H1 (cell line): Measurements from ENCODE around the gene DCAF4. TPM values are rescaled to one million over a fixed set of nuclear protein-coding genes. Genes with fewer than 3 reads are reported as not detected.

Source experiments
- CTCF ChIA-PET: fragments of 300-600 bp; sonication (Branson Sonifier 250); formaldehyde crosslinking; loops from one replicate; lab custom pipeline; 2021; ENCODE audit not compliant: partially characterized antibody; lab: Charles Lee
- POLR2A ChIA-PET: fragments of 300-600 bp; sonication (Branson Sonifier 250); formaldehyde crosslinking; loops from one replicate; lab custom pipeline; 2021; ENCODE audit warnings: inconsistent platforms; ENCODE audit not compliant: partially characterized antibody; lab: Charles Lee
- DNase-seq, 2 experiments: peaks; one replicate each; pipeline versions ENCODE4 v3.0.0 to v3.0.0-alpha.2; 2010 to 2022; ENCODE audit warnings: low spot score in 2 of 2, low read depth in 1 of 2, mixed read lengths in 1 of 2
- FAIRE-seq: peaks from 2 replicates; lab custom pipeline; 2011; peaks lifted over from hg19 to GRCh38; lab: Jason Lieb, UNC
- H2AFZ ChIP-seq: 2 replicates; pipeline ENCODE4 v1.8.1; 2012; ENCODE audit warnings: low read length, inconsistent platforms
- H2AK5ac ChIP-seq: 2 replicates; pipeline ENCODE4 v1.6.1; 2013; ENCODE audit warnings: low read depth, low read length
- H2BK120ac ChIP-seq: replicated peaks from 2 replicates; pipeline ENCODE3; 2013; ENCODE audit warnings: low read depth, low read length, inconsistent platforms
- H2BK12ac ChIP-seq: 2 replicates; pipeline ENCODE4 v1.6.1; 2013; ENCODE audit warnings: low read depth, low read length
- H2BK15ac ChIP-seq: 2 replicates; pipeline ENCODE4 v1.6.1; 2013; ENCODE audit warnings: low read length
- H2BK20ac ChIP-seq: 2 replicates; pipeline ENCODE4 v1.6.1; 2013; ENCODE audit warnings: low read length
- H2BK5ac ChIP-seq: 2 replicates; pipeline ENCODE4 v1.6.1; 2013; ENCODE audit warnings: low read depth, low read length
- H3K14ac ChIP-seq: 2 replicates; pipeline ENCODE4 v1.6.1; 2013; ENCODE audit warnings: inconsistent platforms; ENCODE audit not compliant: insufficient read length
- H3K18ac ChIP-seq: 2 replicates; pipeline ENCODE4 v1.6.1; 2013; ENCODE audit warnings: low read length; ENCODE audit errors: extremely low read depth
- H3K23ac ChIP-seq: 2 replicates; pipeline ENCODE4 v1.6.1; 2013; ENCODE audit warnings: inconsistent platforms; ENCODE audit not compliant: insufficient read length
- H3K23me2 ChIP-seq: 2 replicates; pipeline ENCODE4 v1.6.1; 2013; ENCODE audit warnings: low read depth, low read length
- H3K27ac ChIP-seq: 2 replicates; pipeline ENCODE4 v1.6.1; 2011; ENCODE audit warnings: low read depth, low read length, inconsistent platforms
- H3K27me3 ChIP-seq, 4 experiments: replicated peaks in 1 of 4; 1 replicate in 1 of 4; 2 replicates in 3 of 4; pipeline versions ENCODE4 v1.6.1 to v1.8.1; 2011 to 2013; ENCODE audit warnings: low read length in 3 of 4, mild to moderate bottlenecking in 3 of 4, inconsistent platforms in 2 of 4, mixed read lengths in 2 of 4, moderate library complexity in 1 of 4; ENCODE audit not compliant: control insufficient read depth in 3 of 4, insufficient read depth in 3 of 4; ENCODE audit errors: extremely low read depth in 1 of 4
- H3K36me3 ChIP-seq, 4 experiments: 2 replicates each; pipeline versions ENCODE4 v1.6.1 to v1.8.1; 2011 to 2013; ENCODE audit warnings: mild to moderate bottlenecking in 4 of 4, low read length in 3 of 4, moderate library complexity in 2 of 4, control low read depth in 1 of 4, inconsistent platforms in 1 of 4; ENCODE audit not compliant: insufficient read depth in 4 of 4, control insufficient read depth in 2 of 4
- H3K4ac ChIP-seq: replicated peaks from 2 replicates; pipeline ENCODE3; 2013; ENCODE audit warnings: low read length, low read depth, mixed read lengths, inconsistent platforms; ENCODE audit not compliant: insufficient read length
- H3K4me1 ChIP-seq, 4 experiments: replicated peaks in 1 of 4; 1 replicate in 1 of 4; 2 replicates in 3 of 4; pipeline versions ENCODE4 v1.6.1 to v1.8.1; 2011 to 2013; ENCODE audit warnings: low read length in 3 of 4, inconsistent platforms in 2 of 4, mixed read lengths in 1 of 4; ENCODE audit not compliant: insufficient read depth in 4 of 4, control insufficient read depth in 3 of 4
- H3K4me2 ChIP-seq, 2 experiments: 2 replicates each; pipeline versions ENCODE4 v1.6.1 to v1.8.1; 2011 to 2013; ENCODE audit warnings: low read depth in 2 of 2, low read length in 2 of 2, control low read depth in 1 of 2, inconsistent platforms in 1 of 2, mild to moderate bottlenecking in 1 of 2; ENCODE audit not compliant: insufficient read depth in 1 of 2
- H3K4me3 ChIP-seq, 4 experiments: fragments of 200-600, 300-600 bp in 1 of 4; sonication (generic), shearing (Covaris generic), sonication (Bioruptor Twin) in 1 of 4; 2 replicates each; pipeline versions ENCODE4 v1.5.1 to v1.8.1; 2011 to 2016; ENCODE audit warnings: low read length in 4 of 4, low read depth in 3 of 4, control low read depth in 2 of 4, inconsistent platforms in 2 of 4, mild to moderate bottlenecking in 2 of 4, mixed read lengths in 1 of 4, moderate library complexity in 1 of 4; ENCODE audit not compliant: insufficient read depth in 2 of 4; ENCODE audit errors: extremely low read depth in 1 of 4
- H3K56ac ChIP-seq: replicated peaks from 2 replicates; pipeline ENCODE3; 2013; ENCODE audit warnings: low read depth, mild to moderate bottlenecking, mixed read lengths, low read length, inconsistent platforms; ENCODE audit not compliant: insufficient read length
- H3K79me1 ChIP-seq: 2 replicates; pipeline ENCODE4 v1.6.1; 2013; ENCODE audit warnings: low read depth, low read length, control low read depth
- H3K79me2 ChIP-seq, 2 experiments: 2 replicates each; pipeline versions ENCODE4 v1.6.1 to v1.8.1; 2012 to 2013; ENCODE audit warnings: low read length in 2 of 2, mild to moderate bottlenecking in 2 of 2, inconsistent platforms in 1 of 2; ENCODE audit not compliant: insufficient read depth in 2 of 2, control insufficient read depth in 1 of 2
- H3K9ac ChIP-seq, 4 experiments: replicated peaks in 1 of 4; 1 replicate in 1 of 4; 2 replicates in 3 of 4; pipeline versions ENCODE4 v1.6.1 to v1.8.1; 2011 to 2013; ENCODE audit warnings: low read depth in 3 of 4, low read length in 3 of 4, control low read depth in 2 of 4, mild to moderate bottlenecking in 2 of 4, moderate library complexity in 2 of 4, inconsistent platforms in 1 of 4; ENCODE audit errors: extremely low read depth in 1 of 4
- H3K9me3 ChIP-seq, 2 experiments: 2 replicates each; pipeline versions ENCODE4 v1.6.1 to v1.8.1; 2012 to 2013; ENCODE audit warnings: mild to moderate bottlenecking in 2 of 2, moderate library complexity in 2 of 2, control low read depth in 1 of 2, inconsistent platforms in 1 of 2, low read depth in 1 of 2, low read length in 1 of 2, mixed read lengths in 1 of 2; ENCODE audit not compliant: insufficient read depth in 2 of 2
- H4K20me1 ChIP-seq, 2 experiments: replicated peaks in 1 of 2; 2 replicates each; pipeline versions ENCODE3 to v1.8.1; 2011 to 2013; ENCODE audit warnings: inconsistent platforms in 2 of 2, low read length in 2 of 2, mild to moderate bottlenecking in 1 of 2; ENCODE audit not compliant: insufficient read depth in 2 of 2, control insufficient read depth in 1 of 2
- H4K5ac ChIP-seq: 2 replicates; pipeline ENCODE4 v1.6.1; 2013; ENCODE audit warnings: low read length, low read depth, mixed read lengths, inconsistent platforms; ENCODE audit not compliant: insufficient read length
- H4K8ac ChIP-seq: 2 replicates; pipeline ENCODE4 v1.8.0; 2013; ENCODE audit warnings: mild to moderate bottlenecking, moderate library complexity, low read length, inconsistent platforms; ENCODE audit not compliant: insufficient read depth; ENCODE audit errors: extremely low read depth
- H4K91ac ChIP-seq: replicated peaks from 2 replicates; pipeline ENCODE3; 2013; ENCODE audit warnings: low read length, mixed read lengths, inconsistent platforms; ENCODE audit not compliant: insufficient read length
- CHD1 ChIP-seq: IDR thresholded peaks from 2 replicates; pipeline ENCODE4 v1.6.1; 2012; ENCODE audit warnings: low read depth, low read length, improper control_type of control experiment
- CREB1 ChIP-seq: IDR thresholded peaks from 2 replicates; pipeline ENCODE4 v1.6.1; 2012; ENCODE audit warnings: inconsistent platforms
- CTBP2 ChIP-seq: IDR thresholded peaks from 2 replicates; pipeline ENCODE4 v1.7.0; 2011; ENCODE audit warnings: borderline replicate concordance, mild to moderate bottlenecking, moderate library complexity, mixed read lengths, low read length; ENCODE audit not compliant: insufficient read depth, insufficient read length
- GABPA ChIP-seq: IDR thresholded peaks from 2 replicates; pipeline ENCODE4 v1.6.1; 2011; ENCODE audit warnings: mild to moderate bottlenecking, low read length, moderate library complexity, borderline replicate concordance; ENCODE audit not compliant: insufficient read depth
- GTF2F1 ChIP-seq: IDR thresholded peaks from 2 replicates; pipeline ENCODE4 v1.6.1; 2012; ENCODE audit warnings: low read depth, low read length, improper control_type of control experiment, borderline replicate concordance
- HDAC2 ChIP-seq, 2 experiments: fragments of 300-600 bp in 1 of 2; sonication (generic) in 1 of 2; IDR thresholded peaks; 2 replicates each; pipeline ENCODE4 v1.6.1; 2011 to 2012; ENCODE audit warnings: low read depth in 2 of 2, low read length in 2 of 2, mild to moderate bottlenecking in 2 of 2, moderate library complexity in 2 of 2, borderline replicate concordance in 1 of 2, inconsistent platforms in 1 of 2
- MAFK ChIP-seq: IDR thresholded peaks from 2 replicates; pipeline ENCODE4 v1.6.1; 2012; ENCODE audit warnings: low read depth, mild to moderate bottlenecking, improper control_type of control experiment, low read length
- NANOG ChIP-seq: IDR thresholded peaks from 2 replicates; pipeline ENCODE4 v1.6.1; 2011; ENCODE audit warnings: low read length, low read depth, mild to moderate bottlenecking, inconsistent platforms; ENCODE audit not compliant: insufficient read depth, poor library complexity, severe bottlenecking
- PHF8 ChIP-seq: fragments of 200-600 bp; sonication (generic); conservative IDR thresholded peaks from 2 replicates; pipeline ENCODE4 v1.7.1; 2012; ENCODE audit warnings: low read depth, mild to moderate bottlenecking, inconsistent platforms, low read length, moderate library complexity
- POLR2AphosphoS5 ChIP-seq: IDR thresholded peaks from 2 replicates; pipeline ENCODE4 v1.6.1; 2011; ENCODE audit warnings: low read depth, low read length
- POU5F1 ChIP-seq: IDR thresholded peaks from 2 replicates; pipeline ENCODE4 v1.6.1; 2011; ENCODE audit warnings: low read depth, mild to moderate bottlenecking, low read length, moderate library complexity
- SIRT6 ChIP-seq: IDR thresholded peaks from one replicate; pipeline ENCODE4 v1.7.1; 2012; ENCODE audit warnings: low read length, inconsistent platforms
- SRF ChIP-seq: IDR thresholded peaks from 2 replicates; pipeline ENCODE4 v1.6.1; 2011; ENCODE audit warnings: mild to moderate bottlenecking, low read depth, low read length, moderate library complexity
- WGBS, 2 experiments: shearing (Covaris generic) in 1 of 2; methylation state at CpG; one replicate each; pipeline versions ENCODE4 v1.1.6 to v1.1.7; 2013 to 2015; ENCODE audit warnings: low lambda C conversion rate in 2 of 2, mixed read lengths in 2 of 2, inconsistent platforms in 1 of 2, low coverage in 1 of 2, missing lambda C conversion rate in 1 of 2; ENCODE audit not compliant: insufficient replicate concordance in 2 of 2, insufficient coverage in 1 of 2, insufficient read length in 1 of 2; ENCODE audit errors: extremely low coverage in 1 of 2, missing lambda C conversion rate in 1 of 2; 5-methylcytosine and 5-hydroxymethylcytosine counted together
- polyA plus RNA-seq, 7 experiments: library from polyadenylated mRNA; depleted of rRNA in 3 of 7; stranded (reverse) in 5 of 7; unstranded in 2 of 7; fragments of >200 nt in 5 of 7; fragments of 200-250 nt in 2 of 7; gene quantifications; 1 replicate in 5 of 7; 2 replicates in 1 of 7; 4 replicates in 1 of 7; pipeline versions ENCODE4 v1.2.1 to v1.2.3, GENCODE V29; 2011 to 2013; ENCODE audit warnings: missing spikeins in 2 of 7, mixed read lengths in 2 of 7
- total RNA-seq: library from RNA; stranded (reverse); fragmentation: NEBNext Ultra II Directional; extraction: Animal tissue kit (Norgen Biotek cat#: 25700); gene quantifications from 2 replicates; pipeline ENCODE4 v1.2.1, GENCODE V29; 2021

The DCAF4 gene
- total and polyA plus RNA-seq, 2 of the 8 experiments (the other 6 are each of a cell fraction or from before 2014, with no cell fraction given) = 17.0 to 21.1 TPM

DNA sequence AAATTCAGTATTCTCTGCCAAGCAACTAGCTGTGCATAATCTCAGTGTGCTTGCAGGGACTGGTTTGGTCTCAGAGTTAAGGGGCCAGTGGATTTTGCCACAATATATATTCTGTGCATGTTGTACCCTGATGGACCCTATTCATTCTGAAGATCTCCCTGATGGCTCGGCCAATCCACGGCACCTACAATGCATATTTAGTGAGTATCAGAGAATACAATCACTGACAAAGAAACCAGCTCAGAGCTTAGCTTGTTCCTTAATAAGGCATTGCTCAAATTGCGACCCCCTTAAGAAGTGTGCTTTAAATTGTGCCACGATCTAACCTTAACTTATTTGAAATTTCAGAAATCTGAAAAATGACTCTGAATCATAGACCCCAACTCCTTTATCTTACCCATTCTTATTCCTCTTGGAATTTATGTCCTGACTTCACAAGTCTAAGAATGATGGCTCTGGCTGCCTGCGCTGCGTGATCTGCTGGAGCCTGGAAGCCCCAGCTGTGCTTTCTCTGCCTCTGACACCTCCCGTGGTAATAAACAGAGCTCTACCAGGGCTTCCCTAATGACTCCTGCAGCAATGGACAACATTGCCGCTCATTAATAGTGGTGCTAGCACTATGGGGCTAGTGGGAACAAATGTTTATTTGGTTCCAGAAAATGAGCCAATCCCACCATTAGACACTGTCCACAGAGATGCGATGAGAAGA lies 9.0 kb upstream of the DCAF4 start:
- Histone ChIP-seq H2AK5ac (no peak overlapping the region), H4K5ac (no peak overlapping the region), H3K4ac (no peak overlapping the region), H2BK12ac (no peak overlapping the region), H2BK5ac (no peak overlapping the region), H3K27ac (no peak overlapping the region), H4K20me1 (no peaks in the 10 kb centered on the region), H3K23me2 (no peaks in the 10 kb centered on the region), H2BK15ac (no peak overlapping the region), H3K27me3 (no peaks in the 10 kb centered on the region), H3K79me2 (no peaks in the 10 kb centered on the region), H3K4me2 (no peak overlapping the region), H3K23ac (no peak overlapping the region), H3K18ac (no peak overlapping the region), H3K9ac (no peak overlapping the region), H3K4me3 (no peak overlapping the region), H2AFZ (no peak overlapping the region), H3K36me3 (no peaks in the 10 kb centered on the region), H3K9me3 (no peaks in the 10 kb centered on the region), H3K4me1 (no peaks in the 10 kb centered on the region), H4K8ac (no peak overlapping the region), H3K14ac (no peak overlapping the region), H3K56ac (no peak overlapping the region), H2BK20ac (no peak overlapping the region), H2BK120ac (no peak overlapping the region), H3K79me1 (no peaks in the 10 kb centered on the region), H4K91ac (no peak overlapping the region)
- CTCF ChIA-PET = interaction anchor here (1.0 to 2.7 kb wide), 4 partner anchors 13 to 403 kb away, joined by 3 to 13 read pairs (median 8); no protein-coding TSS in a partner anchor
- POLR2A ChIA-PET = no interaction called here
- FAIRE-seq (no peak), DNase-seq (no peak)
- 86% methylated on average over 9 of the region's 9 CpGs; no CpG with 5 or more reads in 1 of the 2 experiments for WGBS, 2 experiments
- TF ChIP-seq GABPA (no peak), SIRT6 (no peak), NANOG (no peak), MAFK (no peak), POU5F1 (no peak), GTF2F1 (no peak), PHF8 (no peak), CHD1 (no peak), HDAC2 (IDR thresholded peaks at IDR 0.05; ENCODE audit: borderline replicate concordance in 1 of 2, low read depth in 2 of 2, low read length in 2 of 2) (no peak), CREB1 (no peak), CTBP2 (no peak), SRF (no peak), POLR2AphosphoS5 (no peak)
